ENCODE measurements around the gene UHRF1. TPM values are rescaled to one million over a fixed set of nuclear protein-coding genes. Genes with fewer than 3 reads are reported as not detected.

The UHRF1 gene
- total RNA-seq: 10 to 100 TPM in 1 of 2 donors, 1 to 10 TPM in 1; 10.0 to 11.7 TPM
- 9.3 TPM for polyA plus RNA-seq (ENCODE audit: insufficient read depth, low read depth, low replicate concordance)
- long read RNA-seq, donor 1, partial matches to known transcripts: 6 of 7 reads
- long read RNA-seq, donor 1, other reads (novel, unspliced or antisense): 0 of 7 reads
- long read RNA-seq, donor 2, partial matches to known transcripts: 0 of 3 reads
- long read RNA-seq, donor 2, other reads (novel, unspliced or antisense): 0 of 3 reads

GRCh38 chr19:4909156-4909896 is at the start of gene UHRF1:
Gene UHRF1, plus strand, starts transcription at chr19:4909501. Its CDS starts 1,385 bp downstream, at chr19:4910886.
- TF ChIP-seq CTCF (IDR thresholded peaks at IDR 0.05) (no peak), POLR2A (IDR thresholded peaks at IDR 0.05) (no peak)
- no peaks in the 10 kb centered on the region for H3K36me3 ChIP-seq (ENCODE audit: low read depth, missing control alignments)
- H3K4me1 ChIP-seq: peaks cover 13% of the 10 kb centered on the region
- no peaks in the 10 kb centered on the region for H3K9me3 ChIP-seq
- no peaks in the 10 kb centered on the region for H3K27me3 ChIP-seq
- intact Hi-C loops (cut with DNase I; ENCODE audit: low total_unique reads): no loop called here
- DNase-seq: no peak
- no peak within 1 kb of the TSS for H3K27ac ChIP-seq
- WGBS, 2 donors: 2 to 30% methylated on average over 2 to 34 of the region's 89 CpGs
- H3K4me3 ChIP-seq: peak within 1 kb of the TSS; percentile 69 to 71

GRCh38 chr19:4859697-4860096 is 49.6 kb upstream of the UHRF1 start:
- 94 to 96% methylated on average over 5 to 11 of the region's 11 CpGs for WGBS, 2 donors
- intact Hi-C loops (cut with DNase I; ENCODE audit: low total_unique reads): no loop called here
- Histone ChIP-seq H3K4me1 (peaks cover 13% of the 10 kb centered on the region), H3K27ac (no peak overlapping the region), H3K4me3 (no peak overlapping the region), H3K9me3 (no peaks in the 10 kb centered on the region), H3K36me3 (ENCODE audit: low read depth, missing control alignments) (no peaks in the 10 kb centered on the region), H3K27me3 (no peaks in the 10 kb centered on the region)
- TF ChIP-seq CTCF (IDR thresholded peaks at IDR 0.05): no peak
- TF ChIP-seq POLR2A (IDR thresholded peaks at IDR 0.05): no peak
- no peak for DNase-seq

- intact Hi-C loops (cut with DNase I; ENCODE audit: low total_unique reads): no loop called here
- WGBS, 2 donors: 71 to 83% methylated on average over 8 to 10 of the region's 10 CpGs
- Histone ChIP-seq H3K4me1 (peaks cover 5% of the 10 kb centered on the region), H3K27me3 (no peaks in the 10 kb centered on the region), H3K4me3 (no peak overlapping the region), H3K27ac (no peak overlapping the region), H3K9me3 (no peaks in the 10 kb centered on the region), H3K36me3 (ENCODE audit: low read depth, missing control alignments) (no peaks in the 10 kb centered on the region)
- no peak for TF ChIP-seq POLR2A (IDR thresholded peaks at IDR 0.05)
- no peak for TF ChIP-seq CTCF (IDR thresholded peaks at IDR 0.05)
- DNase-seq: no peak
Measured at GRCh38 chr19:4861147-4861546, 48.2 kb upstream of the UHRF1 start.

GRCh38 chr19:4866595-4867424 is 42.5 kb upstream of the UHRF1 start:
- H3K27ac ChIP-seq: peak overlapping the region; percentile 82 to 90
- TF ChIP-seq POLR2A (IDR thresholded peaks at IDR 0.05): no peak
- TF ChIP-seq CTCF (IDR thresholded peaks at IDR 0.05): no peak
- 0 to 2% methylated on average over 17 to 22 of the region's 22 CpGs for WGBS, 2 donors
- no peaks in the 10 kb centered on the region for H3K9me3 ChIP-seq
- DNase-seq: peak; percentile 75
- intact Hi-C loops (cut with DNase I; ENCODE audit: low total_unique reads): no loop called here
- peaks cover 15% of the 10 kb centered on the region for H3K4me1 ChIP-seq
- H3K4me3 ChIP-seq: peak overlapping the region; percentile 86 to 96
- H3K36me3 ChIP-seq (ENCODE audit: low read depth, missing control alignments): no peaks in the 10 kb centered on the region
- H3K27me3 ChIP-seq: no peaks in the 10 kb centered on the region
